Measurements from ENCODE around the gene ATP2B1.

GRCh38 chr12:89593873-89594272 lies 114.8 kb downstream of the ATP2B1 start:
- TF ChIP-seq CTCF (IDR thresholded peaks at IDR 0.05; ENCODE audit: low read length): no peak
- TF ChIP-seq EZH2 (IDR thresholded peaks at IDR 0.05; ENCODE audit: borderline replicate concordance, low read length): no peak

All from OCI-LY1 (cell line).